Astrocyte (in vitro differentiated cells and primary cell): ENCODE measurements around the gene TRMT6. TPM values are rescaled to one million over a fixed set of nuclear protein-coding genes. Genes with fewer than 3 reads are reported as not detected.

Experiments used
- DNase-seq: peaks from one replicate; pipeline ENCODE4 v3.0.0-alpha.2; 2010; ENCODE audit warnings: low read depth
- FAIRE-seq: peaks from 2 replicates; lab custom pipeline; 2011; peaks lifted over from hg19 to GRCh38; lab: Jason Lieb, UNC
- H2AFZ ChIP-seq: 2 replicates; pipeline ENCODE4 v1.6.0; 2012; ENCODE audit warnings: low read depth, low read length, inconsistent platforms
- H3K27ac ChIP-seq: 2 replicates; pipeline ENCODE4 v1.5.1; 2011; ENCODE audit warnings: low read depth, low read length, inconsistent platforms
- H3K27me3 ChIP-seq: 2 replicates; pipeline ENCODE4 v1.6.0; 2011; ENCODE audit warnings: low read length, inconsistent platforms; ENCODE audit not compliant: insufficient read depth
- H3K36me3 ChIP-seq: 2 replicates; pipeline ENCODE4 v1.5.1; 2011; ENCODE audit warnings: low read length, inconsistent platforms; ENCODE audit not compliant: insufficient read depth
- H3K4me1 ChIP-seq: 2 replicates; pipeline ENCODE4 v1.5.1; 2011; ENCODE audit warnings: low read length, inconsistent platforms; ENCODE audit not compliant: insufficient read depth
- H3K4me2 ChIP-seq: 2 replicates; pipeline ENCODE4 v1.6.0; 2012; ENCODE audit warnings: low read length, inconsistent platforms
- H3K4me3 ChIP-seq: 2 replicates; pipeline ENCODE4 v1.5.1; 2011; ENCODE audit warnings: low read depth, mild to moderate bottlenecking, low read length, inconsistent platforms; ENCODE audit not compliant: insufficient read depth
- H3K79me2 ChIP-seq: 2 replicates; pipeline ENCODE4 v1.6.0; 2012; ENCODE audit warnings: mild to moderate bottlenecking, low read length, inconsistent platforms; ENCODE audit not compliant: insufficient read depth
- H3K9ac ChIP-seq: 2 replicates; pipeline ENCODE4 v1.6.0; 2012; ENCODE audit warnings: mild to moderate bottlenecking, low read length, inconsistent platforms
- H3K9me3 ChIP-seq: 2 replicates; pipeline ENCODE4 v1.5.1; 2012; ENCODE audit warnings: low read depth, mild to moderate bottlenecking, low read length, inconsistent platforms; ENCODE audit not compliant: insufficient read depth
- H4K20me1 ChIP-seq: 2 replicates; pipeline ENCODE4 v1.6.0; 2012; ENCODE audit warnings: low read length, inconsistent platforms; ENCODE audit not compliant: insufficient read depth
- H3K27ac Mint-ChIP-seq: one replicate; pipeline ENCODE4 v1.8.0; 2021; ENCODE audit warnings: mild to moderate bottlenecking, mixed read lengths; ENCODE audit not compliant: unreplicated experiment
- H3K27me3 Mint-ChIP-seq: one replicate; pipeline ENCODE4 v1.8.0; 2021; ENCODE audit warnings: low read depth, mixed read lengths; ENCODE audit not compliant: unreplicated experiment
- H3K36me3 Mint-ChIP-seq: one replicate; pipeline ENCODE4 v1.8.0; 2021; ENCODE audit warnings: low read depth, mixed read lengths; ENCODE audit not compliant: unreplicated experiment
- H3K4me1 Mint-ChIP-seq: one replicate; pipeline ENCODE4 v1.8.0; 2021; ENCODE audit warnings: low read depth, mixed read lengths; ENCODE audit not compliant: unreplicated experiment
- H3K4me3 Mint-ChIP-seq: one replicate; pipeline ENCODE4 v1.8.0; 2021; ENCODE audit warnings: mild to moderate bottlenecking, moderate library complexity, mixed read lengths; ENCODE audit not compliant: unreplicated experiment
- H3K9me3 Mint-ChIP-seq: one replicate; pipeline ENCODE4 v1.8.0; 2021; ENCODE audit warnings: mild to moderate bottlenecking, mixed read lengths; ENCODE audit not compliant: unreplicated experiment
- CTCF ChIP-seq: IDR thresholded peaks from 2 replicates; pipeline ENCODE4 v1.5.1; 2011; ENCODE audit warnings: low read depth, mild to moderate bottlenecking, inconsistent platforms, low read length, moderate library complexity; ENCODE audit not compliant: insufficient read depth
- EZH2 ChIP-seq: IDR thresholded peaks from 2 replicates; pipeline ENCODE4 v1.6.1; 2012; ENCODE audit warnings: mild to moderate bottlenecking, low read length, inconsistent platforms; ENCODE audit not compliant: insufficient read depth
- total RNA-seq: library from RNA; stranded (reverse); gene quantifications from 2 replicates; pipeline ENCODE4 v1.2.1, GENCODE V29; 2021

Gene TRMT6
- total RNA-seq, 1 donor from 2014 or later = 14.4 TPM

DNA sequence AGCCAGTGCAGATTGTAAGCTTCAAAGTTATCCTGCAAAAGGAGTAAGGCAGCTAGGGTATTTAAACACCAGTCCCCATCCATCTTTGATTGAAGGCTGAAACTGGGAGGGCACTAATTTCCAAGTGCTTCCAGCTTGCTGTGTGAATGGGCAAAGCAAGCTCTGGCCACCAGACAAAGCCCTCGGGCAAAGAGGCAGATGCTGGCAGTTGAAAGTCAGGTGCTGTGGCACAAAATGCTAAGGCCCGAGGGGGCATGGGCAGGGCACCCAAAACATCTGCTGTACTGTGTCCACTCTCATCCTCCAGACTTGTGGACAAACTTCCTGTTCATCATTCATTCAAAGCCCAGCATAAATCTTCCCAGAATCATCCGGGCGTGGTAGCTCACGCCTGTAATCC lies 62.9 kb downstream of the TRMT6 start:
- Histone ChIP-seq H4K20me1 (no peaks in the 10 kb centered on the region), H3K79me2 (no peaks in the 10 kb centered on the region), H3K36me3 (no peaks in the 10 kb centered on the region), H3K27me3 (peaks cover 5% of the 10 kb centered on the region), H3K9ac (no peak overlapping the region), H2AFZ (no peak overlapping the region), H3K27ac (no peak overlapping the region), H3K9me3 (no peaks in the 10 kb centered on the region), H3K4me3 (no peak overlapping the region), H3K4me1 (no peaks in the 10 kb centered on the region), H3K4me2 (no peak overlapping the region)
- Mint-ChIP-seq H3K9me3 (no peaks in the 10 kb centered on the region), H3K4me1 (peaks cover 16% of the 10 kb centered on the region), H3K36me3 (no peaks in the 10 kb centered on the region), H3K27ac (no peak overlapping the region), H3K4me3 (no peak overlapping the region), H3K27me3 (peaks cover 13% of the 10 kb centered on the region)
- TF ChIP-seq CTCF (no peak), EZH2 (no peak)
- FAIRE-seq (no peak), DNase-seq (no peak)

Other genes starting within 250 kb of the TRMT6 start
- 2.9 and 3.5 TPM in 2 replicates for gene SHLD1, start 200.1 kb downstream of the TRMT6 start, total RNA-seq
- gene CHGB, start 39.0 kb downstream of the TRMT6 start, total RNA-seq = 3.8 and 4.0 TPM in 2 replicates
- 5.0 and 5.7 TPM in 2 replicates for gene MCM8, start 119 bp upstream of the TRMT6 start, total RNA-seq
- gene CRLS1, start 55.6 kb upstream of the TRMT6 start, total RNA-seq = 35.6 and 36.4 TPM in 2 replicates
- gene LRRN4, start 103.5 kb upstream of the TRMT6 start, total RNA-seq = 1.0 and 1.1 TPM in 2 replicates
- gene FERMT1, start 172.5 kb upstream of the TRMT6 start, total RNA-seq = 8.4 and 10.9 TPM in 2 replicates